T follicular helper cell (primary cell): ENCODE results near the gene ARAP2.

Source experiments
- DNase-seq: peaks from one replicate; pipeline ENCODE4 v3.0.0-alpha.2; 2020; ENCODE audit warnings: low read depth
- total RNA-seq, 2 experiments: gene quantifications; one replicate each; lab custom pipeline; 2026; lab: John Stamatoyannopoulos, UW

The ARAP2 gene
- 327 to 330 reads per million in 2 experiments for total RNA-seq

GRCh38 chr4:36244257-36245082 lies at the start of gene ARAP2:
ARAP2 (minus strand) TSS chr4:36244514; CDS start chr4:36229486, 15,028 bp downstream.
- DNase-seq, result peak; percentile 58

- no peak for DNase-seq
These were observed 48.4 kb upstream of the ARAP2 start for GRCh38 chr4:36292556-36293188.

GRCh38 chr4:36290641-36291040 lies 46.3 kb upstream of the ARAP2 start:
- DNase-seq, result no peak

GRCh38 chr4:36288731-36289426 lies 44.6 kb upstream of the ARAP2 start:
- DNase-seq, result no peak

- no peak for DNase-seq
These were observed 42.2 kb upstream of the ARAP2 start for GRCh38 chr4:36286481-36286871.

- peak; percentile 27 for DNase-seq
These were observed 41.6 kb upstream of the ARAP2 start for GRCh38 chr4:36285784-36286480.

GRCh38 chr4:36283912-36284465 lies 39.7 kb upstream of the ARAP2 start:
- DNase-seq, result no peak

- no peak for DNase-seq
These were observed 38.3 kb upstream of the ARAP2 start for GRCh38 chr4:36282503-36283030.

- DNase-seq, result no peak
These were observed 37.2 kb upstream of the ARAP2 start, which contains the start of gene DTHD1 for GRCh38 chr4:36281384-36282106. DTHD1 (plus strand) TSS chr4:36281616; CDS start chr4:36281759, 143 bp downstream.

- DNase-seq, result no peak
These were observed 36.2 kb upstream of the ARAP2 start for GRCh38 chr4:36280555-36280954.

GRCh38 chr4:36278789-36279188 lies 34.5 kb upstream of the ARAP2 start:
- no peak for DNase-seq

GRCh38 chr4:36277533-36277932 lies 33.2 kb upstream of the ARAP2 start:
- no peak for DNase-seq

- no peak for DNase-seq
These were observed 29.8 kb upstream of the ARAP2 start for GRCh38 chr4:36274158-36274557.

- DNase-seq, result no peak
These were observed 29.0 kb upstream of the ARAP2 start for GRCh38 chr4:36273276-36273675.

GRCh38 chr4:36269533-36270173 lies 25.3 kb upstream of the ARAP2 start:
- no peak for DNase-seq

GRCh38 chr4:36269101-36269500 lies 24.8 kb upstream of the ARAP2 start:
- peak; percentile 37 for DNase-seq

- no peak for DNase-seq
These were observed 23.4 kb upstream of the ARAP2 start for GRCh38 chr4:36267486-36268268.

GRCh38 chr4:36264207-36264826 lies 20.0 kb upstream of the ARAP2 start:
- no peak for DNase-seq

GRCh38 chr4:36260731-36261130 lies 16.4 kb upstream of the ARAP2 start:
- no peak for DNase-seq
